Transverse colon (tissue), 4 donors: ENCODE measurements around the gene PKD1. TPM values are rescaled to one million over a fixed set of nuclear protein-coding genes. Genes with fewer than 3 reads are reported as not detected.
A peak's percentile ranks its signal among the peaks of the same experiment; 100 is the strongest.
"Not testable (repeated sequence)": the region's sequence is repeated elsewhere in the genome, so short reads cannot be mapped to it uniquely, and the experiment has no call there.

Experiments
- DNase-seq: peaks from one replicate; pipeline ENCODE4 v3.0.0-alpha.2; 2019
- H3K27ac ChIP-seq, 4 donors: fragments of 200-600 bp; sonication (generic); 2 replicates each; pipeline ENCODE4 v1.5.1; 2016 to 2018; ENCODE audit warnings: inconsistent platforms in 4 of 4
- H3K27me3 ChIP-seq: fragments of 200-600 bp; sonication (generic); 2 replicates; pipeline ENCODE4 v1.5.1; 2017; ENCODE audit warnings: inconsistent platforms
- H3K36me3 ChIP-seq, 4 donors: fragments of 200-600 bp; sonication (generic); 2 replicates each; pipeline ENCODE4 v1.5.1; 2017 to 2019; ENCODE audit warnings: inconsistent platforms in 4 of 4
- H3K4me1 ChIP-seq, 4 donors: fragments of 200-600 bp; sonication (generic); 2 replicates each; pipeline ENCODE4 v1.5.1; 2017 to 2020; ENCODE audit warnings: inconsistent platforms in 4 of 4
- H3K4me3 ChIP-seq, 4 donors: fragments of 200-600 bp; sonication (generic); 1 replicate in 1 of 4; 2 replicates in 3 of 4; pipeline versions ENCODE4 v1.5.1 to v1.6.1; 2017 to 2019; ENCODE audit warnings: inconsistent platforms in 4 of 4
- H3K9me3 ChIP-seq, 2 donors: fragments of 200-600 bp; sonication (generic); 2 replicates each; pipeline ENCODE4 v1.5.1; 2017 to 2019; ENCODE audit warnings: inconsistent platforms in 2 of 2
- CTCF ChIP-seq, 5 experiments: fragments of 200-600 bp in 3 of 5; fragments of 450-650 bp in 2 of 5; sonication (generic) in 3 of 5; IDR thresholded peaks; 1 replicate in 2 of 5; 2 replicates in 3 of 5; pipeline ENCODE4 v1.5.1; 2016 to 2017; ENCODE audit warnings: antibody characterized with exemption in 5 of 5, inconsistent platforms in 3 of 5, mild to moderate bottlenecking in 2 of 5, moderate library complexity in 1 of 5
- EP300 ChIP-seq: sonication (generic); formaldehyde crosslinking; IDR thresholded peaks from one replicate; pipeline ENCODE4 v1.6.1; 2017; ENCODE audit warnings: antibody characterized with exemption, low read depth
- POLR2A ChIP-seq: fragments of 450-650 bp; IDR thresholded peaks from one replicate; pipeline ENCODE4 v1.6.1; 2016; ENCODE audit warnings: antibody characterized with exemption, mild to moderate bottlenecking, moderate library complexity
- POLR2AphosphoS5 ChIP-seq, 3 donors: sonication (generic); formaldehyde crosslinking; IDR thresholded peaks; one replicate each; pipeline ENCODE4 v1.6.1; 2016; ENCODE audit warnings: antibody characterized with exemption in 3 of 3
- WGBS, 2 donors: methylation state at CpG; one replicate each; pipeline ENCODE4 v1.1.5; 2018; ENCODE audit warnings: low coverage in 1 of 2; 5-methylcytosine and 5-hydroxymethylcytosine counted together
- in situ Hi-C, 4 donors: fragments of 200-750 bp; cut with MboI; loops; one replicate each; pipeline versions ENCODE4 v1.15.0 to v1.15.1; 2017; ENCODE audit warnings: low sequenced_read_pairs in 3 of 4, low pct_ligation_motif_present in 1 of 4, low pct_unique_long_range_greater_than_20kb in 1 of 4
- intact Hi-C: fragments of 100-400 bp; cut with DNase I; formaldehyde crosslinking; loops from one replicate; pipeline ENCODE4 v1.15.1; 2023; ENCODE audit warnings: low total_unique reads
- total RNA-seq, 4 donors: library from RNA; depleted of rRNA; stranded (reverse); fragments of >200 nt; gene quantifications; one replicate each; pipeline ENCODE4 v1.1.0, GENCODE V29; 2016

Gene PKD1
- total RNA-seq, 4 donors from 2014 or later: 131 to 1,015 (median 289) TPM

GRCh38 chr16:2121853-2122252 is 13.8 kb downstream of the PKD1 start:
- DNase-seq: no peak
- in situ Hi-C loops: no loop called here
- TF ChIP-seq EP300: no peak
- TF ChIP-seq POLR2AphosphoS5 (IDR thresholded peaks at IDR 0.05): no peak
- TF ChIP-seq POLR2A: no peak
- intact Hi-C loops: no loop called here
- H3K36me3 ChIP-seq: no peaks in the 10 kb centered on the region
- 83% methylated on average over 19 of the region's 19 CpGs; no CpG with 5 or more reads in 1 of the 2 donors for WGBS, 2 donors
- no peaks in the 10 kb centered on the region for H3K9me3 ChIP-seq
- H3K27ac ChIP-seq: peak overlapping the region; percentile 92 to 98 (median 94)
- H3K27me3 ChIP-seq: no peaks in the 10 kb centered on the region
- H3K4me1 ChIP-seq: peaks cover 20 to 68% (median 47%) of the 10 kb centered on the region in 4 donors
- no peak overlapping the region for H3K4me3 ChIP-seq

GRCh38 chr16:2121325-2121724 is 14.4 kb downstream of the PKD1 start:
- 36 to 58% methylated on average over 2 to 6 of the region's 9 CpGs for WGBS, 2 donors
- H3K36me3 ChIP-seq, H3K9me3 ChIP-seq, intact Hi-C loops, H3K27me3 ChIP-seq, in situ Hi-C loops, H3K4me3 ChIP-seq: not testable (repeated sequence)
- DNase-seq: peak; percentile 45
- peak in 4 of 5 experiments; percentile 10 to 33 (median 20) for TF ChIP-seq CTCF (IDR thresholded peaks at IDR 0.05)
- H3K27ac ChIP-seq: peak overlapping the region; percentile 92 to 98 (median 94)
- H3K4me1 ChIP-seq: peaks cover 19 to 68% (median 47%) of the 10 kb centered on the region in 4 donors

- intact Hi-C loops, H3K9me3 ChIP-seq, H3K36me3 ChIP-seq, DNase-seq, H3K4me3 ChIP-seq, in situ Hi-C loops, H3K27me3 ChIP-seq: not testable (repeated sequence)
- WGBS, 2 donors: 65% methylated on average over 4 of the region's 35 CpGs; no CpG with 5 or more reads in 1 of the 2 donors
- Histone ChIP-seq H3K4me1 (peaks cover 4 to 42% (median 23%) of the 10 kb centered on the region in 4 donors), H3K27ac (peak overlapping the region in 3 of 4 donors; percentile 9 to 60 (median 12))
Measured at GRCh38 chr16:2117960-2118722, 17.6 kb downstream of the PKD1 start.

- WGBS, 2 donors: 85% methylated on average over 10 of the region's 25 CpGs; no CpG with 5 or more reads in 1 of the 2 donors
- H3K4me3 ChIP-seq, DNase-seq, in situ Hi-C loops, H3K27me3 ChIP-seq, H3K9me3 ChIP-seq, intact Hi-C loops, H3K36me3 ChIP-seq: not testable (repeated sequence)
- Histone ChIP-seq H3K27ac (peak overlapping the region in 2 of 4 donors; percentile 30 to 66), H3K4me1 (peaks cover 4 to 34% (median 16%) of the 10 kb centered on the region in 4 donors)
Measured at GRCh38 chr16:2117341-2117740, 18.4 kb downstream of the PKD1 start.

GRCh38 chr16:2116428-2116827 is 19.3 kb downstream of the PKD1 start:
- H3K27ac ChIP-seq: peak overlapping the region; percentile 6 to 66 (median 22)
- WGBS, 2 donors: 89% methylated on average over 10 of the region's 24 CpGs; no CpG with 5 or more reads in 1 of the 2 donors

GRCh38 chr16:2115591-2115973 is 20.1 kb downstream of the PKD1 start:
- in situ Hi-C loops: no loop called here
- intact Hi-C loops: no loop called here
- no peak for DNase-seq
- Histone ChIP-seq H3K9me3 (no peaks in the 10 kb centered on the region), H3K4me3 (no peak overlapping the region), H3K27me3 (no peaks in the 10 kb centered on the region), H3K27ac (no peak overlapping the region), H3K36me3 (peaks cover 0 to 3% (median 0%) of the 10 kb centered on the region in 4 donors), H3K4me1 (peaks cover 4 to 19% (median 14%) of the 10 kb centered on the region in 4 donors)
- TF ChIP-seq EP300: no peak
- TF ChIP-seq CTCF (IDR thresholded peaks at IDR 0.05): no peak
- no peak for TF ChIP-seq POLR2AphosphoS5 (IDR thresholded peaks at IDR 0.05)
- no peak for TF ChIP-seq POLR2A
- WGBS, 2 donors: 89% methylated on average over 10 of the region's 13 CpGs; no CpG with 5 or more reads in 1 of the 2 donors

More at GRCh38 chr16:2116428-2116827, 19.3 kb downstream of the PKD1 start:
- DNase-seq, H3K4me3 ChIP-seq, in situ Hi-C loops, H3K27me3 ChIP-seq, H3K36me3 ChIP-seq, H3K9me3 ChIP-seq, intact Hi-C loops: not testable (repeated sequence)
- H3K4me1 ChIP-seq: peaks cover 4 to 26% (median 15%) of the 10 kb centered on the region in 4 donors

GRCh38 chr16:2114885-2115590 is 20.7 kb downstream of the PKD1 start:
- H3K4me1 ChIP-seq: peaks cover 4 to 15% (median 12%) of the 10 kb centered on the region in 4 donors
- H3K27me3 ChIP-seq, intact Hi-C loops, in situ Hi-C loops, H3K27ac ChIP-seq, H3K4me3 ChIP-seq, DNase-seq, H3K36me3 ChIP-seq, H3K9me3 ChIP-seq: not testable (repeated sequence)
- WGBS, 2 donors: 90% methylated on average over 33 of the region's 34 CpGs; no CpG with 5 or more reads in 1 of the 2 donors

GRCh38 chr16:2114225-2114624 is 21.5 kb downstream of the PKD1 start:
- H3K9me3 ChIP-seq, H3K27ac ChIP-seq, H3K27me3 ChIP-seq, H3K36me3 ChIP-seq, DNase-seq, H3K4me3 ChIP-seq, intact Hi-C loops, in situ Hi-C loops: not testable (repeated sequence)
- peaks cover 4 to 15% (median 12%) of the 10 kb centered on the region in 4 donors for H3K4me1 ChIP-seq
- 98% methylated on average over 21 of the region's 26 CpGs; no CpG with 5 or more reads in 1 of the 2 donors for WGBS, 2 donors
